ENCODE results near the gene COL11A1. TPM values are rescaled to one million over a fixed set of nuclear protein-coding genes. Genes with fewer than 3 reads are reported as not detected.

The COL11A1 gene
- total and polyA plus RNA-seq, 7 donors, result 0.03 to 0.76 (median 0.62) TPM; not detected in 4

- DNase-seq (no peak), ATAC-seq (no peak)
- H3K36me3 ChIP-seq (ENCODE audit: insufficient read depth in 1 of 2, low read depth in 1 of 2), result no peaks in the 10 kb centered on the region
- no peaks in the 10 kb centered on the region for H3K4me1 ChIP-seq
- WGBS, 3 donors, result 15 to 28% (median 21%) methylated on average over 2 of the region's 2 CpGs
- H3K9me3 ChIP-seq, result peaks cover 6% of the 10 kb centered on the region
- no peak for TF ChIP-seq CTCF (IDR thresholded peaks at IDR 0.05)
- H3K4me3 ChIP-seq, result no peak overlapping the region
- H3K27me3 ChIP-seq (ENCODE audit: insufficient read depth in 3 of 3, low read length in 2 of 3), result no peaks in the 10 kb centered on the region
- intact Hi-C loops (cut with DNase I), result no loop called here
- H3K27ac ChIP-seq, result no peak overlapping the region
Observed at GRCh38 chr1:102852613-102853012, 255.7 kb downstream of the COL11A1 start.

DNA sequence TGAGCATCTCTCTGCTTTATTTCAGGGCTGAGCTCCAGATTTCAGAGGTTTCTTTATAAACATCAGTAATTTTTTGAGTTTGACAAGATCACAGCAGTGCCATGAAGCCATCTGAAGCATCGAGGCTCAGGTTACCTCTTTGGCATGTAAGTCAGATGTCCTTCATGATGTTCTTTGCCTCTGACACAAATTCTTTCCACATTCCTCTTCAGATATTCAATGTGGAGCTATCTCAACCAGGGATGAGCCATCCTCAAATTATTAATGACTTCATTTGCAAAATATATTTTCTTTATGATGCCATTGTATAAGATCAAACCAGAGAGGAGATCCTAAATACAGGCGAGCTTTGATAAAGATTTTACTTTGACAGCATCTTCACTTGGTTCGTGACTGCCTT lies 256.7 kb downstream of the COL11A1 start:
- 67 to 76% (median 73%) methylated on average over 3 of the region's 3 CpGs for WGBS, 3 donors
- ATAC-seq (no peak), DNase-seq (no peak)
- peaks cover 6% of the 10 kb centered on the region for H3K9me3 ChIP-seq
- H3K36me3 ChIP-seq (ENCODE audit: insufficient read depth in 1 of 2, low read depth in 1 of 2), result no peaks in the 10 kb centered on the region
- TF ChIP-seq CTCF (IDR thresholded peaks at IDR 0.05), result no peak
- H3K4me3 ChIP-seq, result no peak overlapping the region
- intact Hi-C loops (cut with DNase I), result no loop called here
- H3K27ac ChIP-seq, result no peak overlapping the region
- H3K27me3 ChIP-seq (ENCODE audit: insufficient read depth in 3 of 3, low read length in 2 of 3), result no peaks in the 10 kb centered on the region
- no peaks in the 10 kb centered on the region for H3K4me1 ChIP-seq

- DNase-seq (no peak), ATAC-seq (no peak)
- Histone ChIP-seq H3K4me1 (no peaks in the 10 kb centered on the region), H3K9me3 (peaks cover 3% of the 10 kb centered on the region), H3K4me3 (no peak overlapping the region), H3K27me3 (ENCODE audit: insufficient read depth in 3 of 3, low read length in 2 of 3) (no peaks in the 10 kb centered on the region), H3K36me3 (ENCODE audit: insufficient read depth in 1 of 2, low read depth in 1 of 2) (no peaks in the 10 kb centered on the region), H3K27ac (no peak overlapping the region)
- no peak for TF ChIP-seq CTCF (IDR thresholded peaks at IDR 0.05)
- intact Hi-C loops (cut with DNase I), result no loop called here
- WGBS, 3 donors, result 25 to 40% (median 28%) methylated on average over 3 of the region's 3 CpGs
Observed at GRCh38 chr1:102842606-102843005, 265.7 kb downstream of the COL11A1 start.

GRCh38 chr1:102840741-102841140 lies 267.6 kb downstream of the COL11A1 start:
- no peak overlapping the region for H3K4me3 ChIP-seq
- 74 to 83% (median 83%) methylated on average over 5 of the region's 5 CpGs for WGBS, 3 donors

More at GRCh38 chr1:102840741-102841140, 267.6 kb downstream of the COL11A1 start:
- Histone ChIP-seq H3K4me1 (no peaks in the 10 kb centered on the region), H3K27me3 (ENCODE audit: insufficient read depth in 3 of 3, low read length in 2 of 3) (no peaks in the 10 kb centered on the region), H3K9me3 (peaks cover 3% of the 10 kb centered on the region), H3K27ac (no peak overlapping the region), H3K36me3 (ENCODE audit: insufficient read depth in 1 of 2, low read depth in 1 of 2) (no peaks in the 10 kb centered on the region)
- intact Hi-C loops (cut with DNase I), result no loop called here
- ATAC-seq (no peak), DNase-seq (no peak)
- no peak for TF ChIP-seq CTCF (IDR thresholded peaks at IDR 0.05)

Measured in psoas muscle (tissue), 8 donors.